ENCODE measurements around the gene MRPS9. TPM values are rescaled to one million over a fixed set of nuclear protein-coding genes. Genes with fewer than 3 reads are reported as not detected.

Gene MRPS9
- polyA plus RNA-seq (ENCODE audit: insufficient read length in 10 of 10) = 10 to 100 TPM; 26.5 to 33.1 (median 29.5) TPM
- long read RNA-seq, donor 1, transcript MRPS9-203 (4 exons, 982 nt) = major isoform, 9 of 17 reads
- long read RNA-seq, donor 1, transcript MRPS9-201 (11 exons, 1,500 nt) = minor isoform, 8 of 17 reads
- long read RNA-seq, donor 1, partial matches to known transcripts = 0 of 17 reads
- long read RNA-seq, donor 1, other reads (novel, unspliced or antisense) = 0 of 17 reads
- long read RNA-seq, donor 2, transcript MRPS9-201 (11 exons, 1,500 nt) = minor isoform, 5 of 12 reads
- long read RNA-seq, donor 2, transcript MRPS9-203 (4 exons, 982 nt) = major isoform, 7 of 12 reads
- long read RNA-seq, donor 2, partial matches to known transcripts = 0 of 12 reads
- long read RNA-seq, donor 2, other reads (novel, unspliced or antisense) = 0 of 12 reads
- long read RNA-seq, donor 3 = 0 reads
- long read RNA-seq, donor 4, transcript MRPS9-201 (11 exons, 1,500 nt) = major isoform, 6 of 10 reads
- long read RNA-seq, donor 4, partial matches to known transcripts = 0 of 10 reads
- long read RNA-seq, donor 4, other reads (novel, unspliced or antisense) = 0 of 10 reads
- long read RNA-seq, donor 5, transcript MRPS9-201 (11 exons, 1,500 nt) = major isoform, 12 of 18 reads
- long read RNA-seq, donor 5, transcript MRPS9-203 (4 exons, 982 nt) = minor isoform, 6 of 18 reads
- long read RNA-seq, donor 5, partial matches to known transcripts = 0 of 18 reads
- long read RNA-seq, donor 5, other reads (novel, unspliced or antisense) = 0 of 18 reads
- long read RNA-seq, donor 6, transcript MRPS9-201 (11 exons, 1,500 nt) = major isoform, 7 of 13 reads
- long read RNA-seq, donor 6, transcript MRPS9-203 (4 exons, 982 nt) = minor isoform, 6 of 13 reads
- long read RNA-seq, donor 6, partial matches to known transcripts = 0 of 13 reads
- long read RNA-seq, donor 6, other reads (novel, unspliced or antisense) = 0 of 13 reads
- long read RNA-seq, donor 7, transcript MRPS9-201 (11 exons, 1,500 nt) = major isoform, 5 of 8 reads
- long read RNA-seq, donor 7, partial matches to known transcripts = 0 of 8 reads
- long read RNA-seq, donor 7, other reads (novel, unspliced or antisense) = 0 of 8 reads
- long read RNA-seq, donor 8, transcript MRPS9-203 (4 exons, 982 nt) = major isoform, 11 of 13 reads
- long read RNA-seq, donor 8, partial matches to known transcripts = 0 of 13 reads
- long read RNA-seq, donor 8, other reads (novel, unspliced or antisense) = 0 of 13 reads
- long read RNA-seq, donor 9, partial matches to known transcripts = 0 of 2 reads
- long read RNA-seq, donor 9, other reads (novel, unspliced or antisense) = 0 of 2 reads

DNA sequence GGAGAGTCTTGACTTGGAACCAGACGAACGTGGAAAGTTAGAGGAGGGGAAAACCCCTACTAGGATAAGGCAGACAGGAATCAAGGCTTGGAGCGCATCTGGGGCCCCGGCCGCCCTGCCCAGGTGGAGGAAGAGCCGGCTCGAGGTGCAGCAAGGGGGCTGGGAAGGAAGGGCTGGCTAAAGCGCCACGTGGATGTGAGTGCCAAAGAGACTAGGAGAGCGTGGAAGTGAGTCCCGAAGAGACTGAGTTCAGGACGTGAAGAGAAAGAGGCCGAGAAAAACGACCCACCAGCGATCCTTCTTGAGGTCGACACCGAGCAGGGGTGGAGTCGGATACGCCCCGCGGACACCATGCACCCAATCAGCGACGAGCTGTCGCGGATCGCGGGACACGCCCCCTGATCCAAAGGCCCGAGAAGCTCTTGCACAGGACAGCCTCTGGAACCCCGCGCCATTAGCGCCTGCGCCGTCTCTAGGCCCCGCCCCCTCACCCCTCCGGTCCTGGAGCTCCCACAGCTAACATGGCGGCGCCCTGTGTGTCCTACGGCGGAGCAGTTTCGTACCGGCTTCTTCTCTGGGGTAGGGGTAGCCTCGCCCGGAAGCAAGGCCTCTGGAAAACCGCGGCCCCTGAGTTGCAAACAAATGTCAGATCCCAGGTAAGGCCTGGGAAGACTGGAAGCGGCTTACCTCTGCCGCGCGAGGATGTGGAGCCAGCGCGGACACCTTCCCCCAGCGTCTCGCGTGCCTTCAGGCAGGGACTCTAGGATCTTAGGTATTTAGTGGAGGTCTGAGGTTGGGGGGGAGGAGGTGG lies at the start of gene MRPS9:
Gene MRPS9 (plus strand): TSS at position 498 of the 811 bp plus-strand sequence. CDS start 24 bp downstream, at position 522.
- DNase-seq = peak; percentile 97 to 99 (median 99)

DNA sequence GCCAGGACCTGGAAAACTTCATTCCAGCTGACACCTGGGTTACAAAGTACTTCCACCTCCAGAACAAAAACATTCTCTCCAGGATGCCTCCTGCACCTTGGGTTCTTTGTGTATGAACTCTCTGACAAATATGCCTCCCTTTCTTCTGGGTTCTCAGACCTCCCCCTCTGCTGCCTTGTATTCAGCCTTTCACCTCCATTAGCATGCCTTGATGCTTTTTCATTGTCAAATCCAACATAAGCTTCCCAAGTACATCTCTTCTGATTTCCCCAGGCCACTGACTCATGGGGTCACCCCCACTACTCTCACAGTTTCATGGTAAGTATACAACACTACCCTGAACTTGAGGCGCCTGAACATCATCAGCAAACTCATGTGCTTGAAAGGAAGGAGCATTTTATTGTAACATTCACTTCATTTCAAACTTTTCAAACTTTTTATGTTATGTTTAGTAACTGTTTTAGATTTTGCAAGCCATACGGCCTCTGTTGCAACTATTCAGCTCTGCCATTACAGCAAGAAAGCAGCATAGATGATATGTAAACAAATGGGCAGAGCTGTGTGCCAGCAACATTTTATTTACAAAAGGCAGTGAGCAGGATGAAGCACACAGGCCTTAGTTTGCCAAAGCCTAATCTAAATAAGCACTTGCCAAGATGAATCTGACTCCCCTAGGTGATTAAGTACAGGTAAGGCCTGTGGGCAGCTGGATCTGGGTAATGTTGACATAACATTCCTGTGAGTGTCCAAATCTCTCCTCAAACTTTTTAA lies 32.5 kb upstream of the MRPS9 start:
- no peak for DNase-seq

DNA sequence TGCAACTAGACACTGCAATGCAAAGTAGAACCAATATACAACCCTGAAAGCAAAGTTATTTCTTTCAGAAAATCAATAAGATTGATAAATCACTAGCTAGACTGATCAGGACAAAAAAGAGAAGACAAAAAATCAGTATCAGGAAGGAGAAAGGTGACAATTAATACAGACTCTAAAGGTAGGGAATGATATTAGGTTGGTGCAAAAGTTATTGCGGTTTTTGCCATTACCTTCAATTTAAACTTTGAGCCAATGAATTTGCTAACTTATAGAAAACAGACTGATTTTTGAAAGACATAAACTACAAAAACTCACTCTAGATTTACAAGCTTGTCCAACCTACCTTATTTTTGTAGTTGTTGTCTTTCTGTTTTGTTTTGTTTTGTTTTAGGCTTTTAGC lies 30.5 kb upstream of the MRPS9 start:
- no peak for DNase-seq

DNA sequence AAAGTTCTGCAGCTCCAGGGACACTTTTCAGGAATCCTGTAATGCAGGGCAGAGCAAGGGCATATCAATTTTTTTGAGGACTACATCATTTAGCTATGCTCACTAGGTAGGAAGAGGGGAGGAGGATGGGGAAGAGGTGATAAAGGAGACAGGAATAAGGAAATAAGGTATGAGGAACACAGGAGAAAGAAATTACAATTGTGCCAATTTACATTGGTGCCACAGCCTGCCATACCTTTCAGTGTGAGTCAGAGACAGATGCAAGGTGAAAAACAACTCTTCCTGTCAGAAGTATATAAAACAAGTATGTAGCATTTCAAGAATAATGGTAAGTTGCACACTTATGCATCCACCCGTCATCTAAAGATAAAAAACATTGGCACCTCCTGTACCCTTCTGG lies 5.4 kb upstream of the MRPS9 start:
- DNase-seq = no peak

DNA sequence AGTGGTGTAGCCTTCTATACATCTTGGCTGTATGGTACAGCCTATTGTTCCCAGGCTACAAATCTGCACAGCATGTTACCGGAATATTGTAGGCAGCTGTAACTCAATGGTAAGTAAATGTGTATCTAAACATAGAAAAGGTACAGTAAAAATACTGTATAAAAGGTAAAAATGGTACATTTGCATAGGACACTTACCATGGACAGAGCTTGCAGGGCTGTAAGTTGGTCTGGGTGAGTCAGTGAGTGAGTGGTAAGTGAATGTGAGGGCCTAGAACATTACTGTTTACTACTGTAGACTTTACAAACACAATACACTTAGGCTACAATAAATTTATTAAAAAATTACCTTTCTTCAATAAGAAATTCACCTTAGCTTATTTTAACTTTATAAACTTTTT lies 3.7 kb upstream of the MRPS9 start:
- DNase-seq = no peak

DNA sequence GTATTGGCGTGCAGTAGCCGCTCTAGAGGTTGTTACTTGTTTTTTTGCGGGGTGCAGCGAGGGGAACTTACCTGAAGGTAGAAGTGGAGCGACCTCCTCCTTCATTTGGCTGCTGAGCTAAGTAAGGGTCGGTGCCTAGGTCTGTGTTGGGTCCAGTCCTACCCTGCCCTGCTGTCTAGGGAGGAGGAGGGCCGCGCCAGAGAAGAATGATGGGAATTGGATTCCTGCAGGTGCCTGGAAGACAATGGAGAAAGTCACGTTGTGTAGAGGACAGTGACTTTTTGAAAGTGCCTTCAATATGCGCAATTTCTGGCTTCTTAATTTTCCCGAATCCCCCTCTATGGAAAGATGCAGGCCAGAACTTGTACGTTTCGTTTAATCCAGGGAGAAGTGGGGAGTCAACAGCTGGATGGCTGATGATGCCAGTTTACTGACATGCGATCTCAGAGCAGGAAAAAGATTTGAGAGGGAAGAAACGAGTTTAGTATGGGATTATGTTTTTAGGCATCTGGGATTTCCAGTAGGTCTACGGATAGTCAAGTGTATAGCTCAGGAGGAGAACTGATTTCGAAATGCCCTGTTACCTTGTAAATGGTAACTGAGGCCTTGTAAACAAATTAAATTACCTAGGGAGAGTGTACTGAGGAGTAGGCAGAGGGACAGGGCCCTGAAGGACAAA lies 653 bp downstream of the MRPS9 start:
- DNase-seq = peak in 2 of 3 donors; percentile 2 to 6

DNA sequence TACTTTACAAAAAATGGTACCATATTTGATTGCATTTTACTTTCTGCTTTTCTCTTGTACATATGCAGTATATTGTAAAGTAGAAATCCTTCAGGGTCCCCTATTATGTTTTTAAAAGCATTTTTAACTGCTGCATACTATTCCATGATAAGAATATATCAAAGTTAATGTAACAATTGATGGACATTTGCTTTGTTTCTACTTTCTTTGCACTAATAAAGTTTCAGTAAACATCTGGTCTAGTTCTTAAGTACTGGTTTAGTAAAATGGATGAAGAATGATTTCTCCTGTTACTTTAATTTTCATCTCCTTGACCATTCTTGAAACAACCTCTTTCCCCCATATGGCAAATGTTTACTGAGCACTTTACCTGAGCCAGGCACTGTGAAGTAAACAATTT lies 1.7 kb downstream of the MRPS9 start:
- DNase-seq = no peak

DNA sequence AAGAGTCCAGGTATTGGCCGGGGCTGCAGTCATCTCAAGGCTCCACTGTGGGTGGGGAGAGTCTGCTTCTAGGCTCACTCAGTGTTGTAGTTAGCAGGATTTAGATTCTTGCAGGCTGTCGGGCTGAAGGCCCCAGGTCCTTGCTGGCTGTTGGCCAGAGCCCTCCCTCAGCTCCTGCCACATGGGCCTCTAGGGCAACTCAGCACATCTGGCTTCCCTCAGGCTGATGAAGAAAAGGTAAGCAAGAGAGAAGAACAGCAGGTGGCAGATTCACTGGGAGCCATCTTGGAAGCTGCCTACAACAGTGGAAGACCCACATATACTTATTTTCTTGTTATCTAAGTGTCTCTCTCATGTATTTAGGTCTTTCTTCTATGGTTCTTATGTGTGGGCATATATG lies 4.3 kb downstream of the MRPS9 start:
- DNase-seq = no peak

DNA sequence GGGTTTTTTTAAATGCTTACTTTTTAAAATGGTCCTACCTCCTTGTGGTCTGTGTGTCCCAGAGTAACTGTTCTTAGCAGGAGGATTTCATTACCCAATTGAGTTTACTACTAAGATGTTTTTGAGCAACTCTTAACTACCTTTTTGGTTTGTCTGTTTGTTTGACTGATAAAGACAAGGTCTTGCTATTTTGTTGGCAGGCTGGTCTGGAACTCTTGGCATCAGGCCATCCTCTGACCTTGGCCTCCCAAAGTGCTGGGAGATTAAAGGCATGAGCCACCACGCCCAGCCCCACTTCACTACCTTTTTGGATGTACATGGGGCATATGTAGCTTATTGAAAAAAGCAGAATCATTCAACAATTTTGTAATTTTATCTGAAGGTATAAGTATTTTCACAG lies 14.9 kb downstream of the MRPS9 start:
- DNase-seq = no peak

DNA sequence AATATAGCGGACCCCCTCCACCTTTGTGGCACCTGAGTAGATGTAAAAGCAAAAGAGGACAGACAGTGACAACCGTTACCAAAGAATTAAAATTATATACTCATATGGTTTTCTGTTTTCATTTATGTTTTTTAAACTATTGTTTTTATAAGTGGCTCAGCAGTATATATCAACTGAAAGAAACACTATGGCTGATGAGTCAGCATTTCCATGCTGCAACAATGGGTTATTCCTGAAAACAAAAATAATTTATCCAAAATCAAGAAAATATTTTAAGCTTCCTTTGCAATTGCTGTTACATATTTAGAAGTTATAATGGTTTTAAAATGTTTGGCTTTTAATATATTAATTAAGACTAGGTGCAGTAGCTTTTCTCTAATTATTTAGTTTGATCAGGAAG lies 17.7 kb downstream of the MRPS9 start:
- no peak for DNase-seq

DNA sequence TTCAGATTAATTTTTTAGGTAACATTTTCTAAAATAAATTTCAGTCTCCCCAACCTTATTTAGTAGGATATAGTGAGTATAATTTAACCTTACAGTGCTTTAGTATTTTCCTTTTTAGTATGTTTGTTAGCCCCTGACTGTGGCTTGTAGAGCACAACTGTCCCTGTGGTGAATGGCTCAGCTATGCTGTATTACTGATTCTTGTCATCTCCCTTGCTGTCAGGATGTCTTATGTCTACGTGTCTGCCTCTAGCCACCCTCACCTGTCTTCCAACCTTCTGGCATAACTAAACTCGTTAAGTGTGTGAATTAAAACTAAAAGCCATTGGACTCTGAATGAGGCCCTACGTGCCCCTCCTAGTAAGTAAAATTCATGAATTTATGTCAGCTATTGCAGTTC lies 18.4 kb downstream of the MRPS9 start:
- DNase-seq = no peak

DNA sequence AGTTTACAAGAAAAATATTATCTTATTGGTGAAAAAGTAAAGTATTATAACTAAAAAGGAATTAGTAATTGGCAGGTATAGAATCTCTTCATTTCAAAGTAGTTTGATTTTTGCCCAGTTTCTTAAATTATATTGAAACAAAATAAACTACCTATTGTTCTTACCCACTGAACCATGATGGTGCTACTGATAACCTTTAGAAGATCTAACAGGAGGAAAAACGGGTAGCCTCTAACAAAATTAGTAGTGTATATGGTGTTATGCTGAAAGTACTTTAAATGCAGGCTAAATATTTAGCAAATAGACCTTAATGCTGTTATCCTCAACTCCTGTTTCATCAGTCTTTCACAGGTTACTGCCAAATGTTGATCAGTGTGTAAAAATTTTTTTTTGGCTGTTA lies 19.1 kb downstream of the MRPS9 start:
- no peak for DNase-seq

DNA sequence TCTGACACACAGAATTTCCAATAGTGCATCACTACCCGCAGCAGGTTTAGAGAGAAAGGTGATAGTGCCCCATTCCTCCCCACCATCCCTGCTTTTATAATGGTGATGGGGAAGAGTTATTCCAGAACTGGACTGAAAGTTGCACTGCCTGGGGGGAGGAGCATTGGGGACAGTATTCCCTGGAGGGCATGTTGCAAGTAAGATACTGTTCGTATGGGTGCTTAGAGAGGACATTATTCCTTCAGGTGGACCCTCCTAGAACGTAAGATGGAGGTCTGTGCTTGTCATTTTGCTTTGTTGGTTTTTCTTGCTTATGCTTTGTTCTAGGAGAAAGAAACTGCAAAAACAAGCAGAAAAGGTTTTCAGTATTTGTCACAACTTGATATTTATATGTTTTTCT lies 23.7 kb downstream of the MRPS9 start:
- DNase-seq = no peak

DNA sequence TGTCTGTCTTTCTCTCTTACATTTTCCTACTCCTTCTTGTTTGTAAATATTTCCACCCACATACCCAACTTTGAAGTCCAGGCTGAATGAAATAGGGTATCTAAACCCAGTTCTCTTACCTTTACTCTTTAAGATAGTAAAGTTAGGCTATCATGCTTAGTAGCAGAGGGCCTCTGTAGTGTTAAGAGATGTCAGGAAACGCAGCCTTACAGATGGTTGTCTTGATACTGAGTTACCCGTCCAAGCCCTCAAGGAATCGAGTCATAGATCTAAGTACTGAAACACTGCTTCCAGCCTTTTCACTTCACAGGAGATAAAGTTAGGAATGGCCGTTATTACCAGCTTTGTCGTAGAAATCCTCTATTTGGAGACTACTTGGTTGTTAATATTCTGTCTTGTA lies 24.3 kb downstream of the MRPS9 start:
- no peak for DNase-seq

DNA sequence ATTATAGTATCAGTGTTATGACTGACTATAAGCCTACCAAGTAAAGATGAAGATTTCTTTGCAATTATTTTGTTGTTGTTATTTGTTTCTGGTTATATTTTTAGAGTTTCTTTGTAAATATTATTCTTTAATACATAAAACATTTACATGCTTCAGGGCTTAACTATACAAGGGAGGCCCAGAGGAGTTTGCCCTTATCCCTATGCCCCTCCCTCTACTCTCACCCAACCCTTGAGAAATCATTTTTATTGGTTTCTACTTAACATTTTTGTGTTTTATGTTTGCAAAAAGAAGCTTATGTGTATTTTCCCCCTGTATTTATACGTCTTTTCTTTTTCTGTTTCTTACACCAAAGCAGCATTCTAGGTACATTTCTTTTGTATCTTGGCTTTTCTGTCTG lies 30.5 kb downstream of the MRPS9 start:
- no peak for DNase-seq

DNA sequence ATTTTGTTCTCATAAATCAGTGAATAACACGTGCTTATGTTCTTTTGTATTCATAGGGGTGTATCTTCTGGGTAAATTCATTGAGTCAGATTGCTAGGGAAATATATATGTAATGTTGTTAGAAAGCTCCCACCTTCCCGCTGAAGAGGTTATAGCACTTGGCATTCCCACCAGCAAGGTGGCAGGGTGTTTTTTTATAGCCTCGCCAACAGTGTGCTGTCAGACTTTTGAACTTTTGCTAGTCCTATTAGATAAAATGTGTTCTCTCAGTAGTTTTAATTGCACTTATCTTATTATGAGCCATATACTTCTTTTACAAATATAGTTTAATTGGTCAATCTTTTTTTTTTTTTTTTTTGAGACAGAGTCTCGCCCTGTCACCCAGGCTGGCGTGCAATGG lies 31.0 kb downstream of the MRPS9 start:
- DNase-seq = no peak

DNA sequence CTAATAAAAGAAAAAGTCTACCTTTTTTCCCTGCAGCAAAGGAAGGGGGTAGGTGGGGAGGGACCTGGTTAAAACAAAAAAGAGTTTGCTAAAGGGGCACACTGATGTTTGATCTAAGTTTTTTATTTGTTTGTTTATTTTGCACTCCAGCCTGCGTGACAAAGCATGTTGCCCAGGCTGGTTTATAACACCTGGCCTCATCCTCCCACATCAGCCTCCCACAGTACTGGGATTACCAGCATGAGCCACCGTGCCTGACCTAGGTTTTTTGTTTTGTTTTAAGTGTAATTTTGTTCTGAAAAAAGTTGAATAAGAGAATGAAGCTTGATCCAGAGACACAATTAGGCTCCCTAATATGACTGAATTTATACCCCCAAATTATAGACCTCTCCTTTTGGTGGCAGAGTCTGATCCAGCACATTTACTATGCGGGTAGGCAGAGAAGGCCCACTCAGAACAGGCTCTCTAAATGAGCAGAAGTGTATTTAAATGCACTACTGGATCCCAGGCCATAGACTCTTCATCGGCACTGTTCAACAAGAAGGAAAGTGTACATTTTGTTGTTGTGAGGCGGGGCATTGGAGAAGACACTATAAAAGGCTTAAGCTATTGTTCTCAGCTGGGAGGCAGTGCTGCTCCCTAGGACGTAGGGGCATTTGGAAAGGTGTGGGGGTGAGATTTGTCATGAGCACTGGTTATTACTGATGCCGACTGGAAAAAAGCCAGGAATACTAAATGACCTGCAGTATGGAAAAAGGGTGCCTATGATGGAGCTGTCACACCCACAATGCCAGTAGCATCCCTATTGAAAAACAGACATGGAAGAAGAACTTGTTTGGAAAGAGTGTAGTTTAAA lies 32.4 kb downstream of the MRPS9 start:
- no peak for DNase-seq

DNA sequence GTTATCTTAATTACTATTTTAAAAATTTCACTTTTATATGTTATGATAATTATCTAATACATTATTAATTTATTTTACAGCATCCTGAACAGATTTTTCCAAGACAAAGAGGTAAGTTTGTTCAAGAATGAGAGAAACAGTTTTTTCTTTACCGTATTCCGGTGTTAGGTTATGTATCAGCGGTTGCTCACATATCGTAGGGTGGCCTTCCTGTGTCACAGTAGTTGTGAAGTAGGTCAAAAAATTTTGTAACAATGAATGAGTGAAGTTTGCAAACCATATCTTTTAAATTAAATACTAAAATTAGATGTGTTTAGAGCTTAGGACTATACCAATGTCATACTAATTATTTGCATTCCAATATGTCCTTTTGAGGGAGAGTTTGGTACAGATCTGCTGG lies 33.5 kb downstream of the MRPS9 start:
- no peak for DNase-seq

DNA sequence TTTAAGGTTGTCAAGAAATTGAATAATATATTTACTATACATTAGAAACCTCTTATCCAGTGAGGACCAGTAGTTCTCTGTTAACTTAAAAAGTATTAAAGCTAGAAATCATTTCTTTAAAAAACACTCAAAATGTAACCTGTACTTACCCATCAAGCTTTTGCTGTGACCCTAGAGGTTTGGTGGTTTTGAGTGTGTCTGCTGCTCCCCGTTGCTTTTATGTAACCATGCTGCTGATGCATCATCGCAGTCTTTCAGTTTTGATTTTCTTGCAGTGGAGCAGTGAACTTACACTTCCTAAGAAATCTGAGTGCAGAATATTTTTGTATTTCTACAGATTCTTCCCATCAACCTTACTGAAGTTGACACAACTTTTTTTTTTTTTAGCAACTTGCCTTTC lies 34.2 kb downstream of the MRPS9 start:
- DNase-seq = no peak
